Measurements from ENCODE around the gene FKBP6.
"Not testable (repeated sequence)": the region's sequence is repeated elsewhere in the genome, so short reads cannot be mapped to it uniquely, and the experiment has no call there.

FKBP6 gene, protein sequence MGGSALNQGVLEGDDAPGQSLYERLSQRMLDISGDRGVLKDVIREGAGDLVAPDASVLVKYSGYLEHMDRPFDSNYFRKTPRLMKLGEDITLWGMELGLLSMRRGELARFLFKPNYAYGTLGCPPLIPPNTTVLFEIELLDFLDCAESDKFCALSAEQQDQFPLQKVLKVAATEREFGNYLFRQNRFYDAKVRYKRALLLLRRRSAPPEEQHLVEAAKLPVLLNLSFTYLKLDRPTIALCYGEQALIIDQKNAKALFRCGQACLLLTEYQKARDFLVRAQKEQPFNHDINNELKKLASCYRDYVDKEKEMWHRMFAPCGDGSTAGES

DNA sequence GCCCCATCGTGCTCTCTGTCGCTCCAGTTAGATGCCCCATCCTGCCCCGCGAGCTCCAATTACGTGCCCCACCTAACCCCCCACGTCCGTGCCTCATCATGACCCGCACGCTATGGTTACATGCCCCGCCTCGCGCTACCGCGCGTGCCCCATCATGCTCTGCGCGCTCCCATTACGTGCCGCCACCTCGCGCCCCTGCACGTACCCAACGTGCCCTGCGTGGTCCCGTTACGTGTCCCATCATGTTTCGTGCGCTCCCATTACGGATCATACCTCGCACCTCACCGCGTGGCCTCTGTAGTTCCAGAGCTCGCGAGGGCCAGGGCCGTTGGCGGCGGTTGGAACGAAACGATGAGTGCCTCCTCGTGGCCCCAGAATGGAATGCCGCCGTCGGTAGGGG, at the start of gene FKBP6, which contains the start of gene TRIM50:
Gene FKBP6, plus strand, starts transcription at position 240 of the 400 bp plus-strand sequence. CDS start 268 bp downstream, outside the sequence.
Gene TRIM50, minus strand, starts transcription at position 161 of the 400 bp plus-strand sequence. CDS start 3,295 bp downstream, outside the sequence.
- DNase-seq, result not testable (repeated sequence)

DNA sequence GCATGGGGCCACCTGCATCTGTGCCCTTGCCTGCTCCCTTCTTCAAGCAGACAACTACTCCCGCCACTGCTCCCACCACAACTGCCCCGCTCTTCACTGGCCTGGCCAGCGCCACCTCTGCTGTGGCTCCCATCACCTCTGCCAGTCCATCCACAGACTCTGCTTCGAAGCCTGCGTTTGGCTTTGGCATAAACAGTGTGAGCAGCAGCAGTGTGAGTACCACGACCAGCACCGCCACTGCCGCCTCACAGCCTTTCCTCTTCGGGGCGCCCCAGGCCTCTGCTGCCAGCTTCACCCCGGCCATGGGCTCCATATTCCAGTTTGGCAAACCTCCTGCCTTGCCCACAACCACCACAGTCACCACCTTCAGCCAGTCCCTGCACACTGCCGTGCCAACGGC, 30.7 kb upstream of the FKBP6 start:
- not testable (repeated sequence) for DNase-seq

DNA sequence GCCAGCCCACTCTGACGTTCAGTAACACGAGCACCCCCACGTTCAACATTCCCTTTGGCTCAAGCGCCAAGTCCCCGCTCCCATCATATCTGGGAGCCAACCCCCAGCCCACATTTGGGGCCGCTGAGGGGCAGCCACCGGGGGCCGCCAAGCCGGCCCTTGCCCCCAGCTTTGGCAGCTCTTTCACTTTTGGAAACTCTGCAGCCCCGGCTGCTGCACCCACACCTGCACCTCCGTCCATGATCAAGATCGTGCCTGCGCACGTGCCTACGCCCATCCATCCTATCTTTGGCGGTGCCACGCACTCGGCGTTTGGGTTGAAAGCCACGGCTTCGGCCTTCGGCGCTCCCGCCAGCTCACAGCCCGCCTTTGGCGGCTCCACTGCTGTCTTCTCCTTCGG, 30.3 kb upstream of the FKBP6 start:
- DNase-seq, result not testable (repeated sequence)

DNA sequence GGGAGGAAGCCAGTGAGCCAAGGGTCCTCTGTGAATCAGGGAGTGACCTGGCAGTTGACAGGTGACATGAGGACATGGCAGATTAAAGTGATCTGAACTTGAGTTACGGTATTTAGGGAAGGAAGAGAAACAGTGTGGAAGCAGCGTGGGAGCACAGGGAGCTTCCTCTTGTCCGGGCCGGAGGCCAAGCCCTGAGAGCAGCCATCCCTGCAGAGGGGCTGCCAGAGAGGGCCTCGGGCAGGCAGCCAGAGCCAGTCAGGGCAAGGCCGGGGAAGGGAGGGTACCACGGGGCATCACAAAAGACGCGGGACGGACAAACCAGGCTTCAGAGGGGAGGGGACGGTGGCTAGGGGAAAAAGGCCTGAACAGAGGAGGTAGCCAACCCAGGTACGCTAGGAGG, 28.1 kb upstream of the FKBP6 start:
- not testable (repeated sequence) for DNase-seq

DNA sequence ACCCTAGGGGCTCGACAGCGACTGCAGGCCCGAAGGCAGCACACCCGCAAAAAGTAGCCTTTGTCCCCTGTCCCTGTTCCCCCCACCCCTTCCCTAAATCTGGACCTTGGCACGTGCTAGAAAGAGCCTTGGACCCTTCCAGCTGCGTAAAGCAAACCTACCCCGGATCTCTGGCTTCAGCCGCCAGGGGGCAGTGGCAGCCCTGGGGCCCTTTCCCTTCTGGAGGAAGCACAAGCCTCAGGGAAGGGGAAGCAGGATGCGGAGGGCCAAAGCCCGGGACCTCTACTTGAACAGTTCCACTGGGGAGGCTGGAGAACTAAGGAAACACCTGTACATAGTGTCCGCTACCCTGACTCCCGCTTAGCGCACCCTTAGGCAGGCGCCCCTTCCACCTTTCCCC, 26.9 kb upstream of the FKBP6 start:
- not testable (repeated sequence) for DNase-seq

DNA sequence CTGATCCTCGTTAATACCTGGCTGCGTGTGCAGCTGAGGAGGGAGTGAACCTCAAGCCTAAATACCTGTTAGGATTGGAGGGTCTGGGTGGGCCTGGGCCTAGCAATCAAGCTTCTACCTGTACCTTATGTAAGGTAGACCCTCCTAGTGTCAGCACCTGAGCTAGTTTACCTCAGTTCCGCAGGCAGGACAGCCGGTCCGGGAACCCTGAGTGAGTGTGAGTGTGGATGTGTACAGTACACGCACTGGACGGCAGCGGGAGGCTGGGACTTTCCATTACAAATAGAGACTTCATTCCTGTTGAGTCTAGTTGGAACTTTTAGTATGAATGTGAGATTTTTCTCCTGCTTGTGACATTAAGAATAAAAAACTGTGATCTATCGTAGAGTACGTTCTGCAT, 25.1 kb upstream of the FKBP6 start:
- DNase-seq, result not testable (repeated sequence)

DNA sequence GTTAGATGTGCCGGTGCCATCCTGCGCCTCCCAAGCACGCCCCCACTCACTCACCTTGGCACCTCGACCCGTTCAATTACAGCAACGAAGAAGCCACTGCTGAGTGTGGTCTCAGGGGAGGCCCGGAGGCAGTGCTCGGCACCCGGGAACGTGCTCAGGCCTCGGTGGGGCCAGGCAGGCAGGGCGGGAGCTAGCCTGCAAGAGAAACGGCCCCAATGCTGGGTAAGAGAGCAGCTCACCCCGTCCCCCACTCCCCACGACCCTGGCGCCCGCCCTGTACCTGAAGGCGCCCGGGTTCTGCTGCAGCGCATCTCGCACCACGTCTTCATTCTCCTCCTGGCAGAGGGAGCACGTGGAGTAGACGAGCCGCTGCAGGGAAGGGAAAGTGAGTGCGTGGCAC, 24.4 kb upstream of the FKBP6 start:
- DNase-seq, result no peak

DNA sequence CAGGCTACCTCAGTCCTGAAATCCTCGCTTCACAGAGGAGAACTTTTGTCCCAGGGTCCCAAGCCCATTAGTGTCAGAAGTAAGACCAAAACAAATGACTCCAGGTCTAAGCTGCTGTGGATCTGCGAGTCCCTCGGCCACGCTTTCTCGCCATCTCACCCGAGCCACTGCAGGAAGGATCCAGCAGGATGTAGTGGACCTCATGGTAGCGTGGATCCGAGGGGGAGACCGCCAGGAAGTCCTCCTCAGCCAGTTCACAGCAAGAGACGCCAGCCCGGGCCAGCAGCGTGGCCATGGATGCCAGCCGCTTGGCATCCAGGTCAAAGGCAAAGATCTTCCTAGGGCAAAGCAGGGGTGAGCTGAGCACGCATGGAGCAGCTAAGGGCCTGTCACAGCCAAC, 23.9 kb upstream of the FKBP6 start:
- no peak for DNase-seq

DNA sequence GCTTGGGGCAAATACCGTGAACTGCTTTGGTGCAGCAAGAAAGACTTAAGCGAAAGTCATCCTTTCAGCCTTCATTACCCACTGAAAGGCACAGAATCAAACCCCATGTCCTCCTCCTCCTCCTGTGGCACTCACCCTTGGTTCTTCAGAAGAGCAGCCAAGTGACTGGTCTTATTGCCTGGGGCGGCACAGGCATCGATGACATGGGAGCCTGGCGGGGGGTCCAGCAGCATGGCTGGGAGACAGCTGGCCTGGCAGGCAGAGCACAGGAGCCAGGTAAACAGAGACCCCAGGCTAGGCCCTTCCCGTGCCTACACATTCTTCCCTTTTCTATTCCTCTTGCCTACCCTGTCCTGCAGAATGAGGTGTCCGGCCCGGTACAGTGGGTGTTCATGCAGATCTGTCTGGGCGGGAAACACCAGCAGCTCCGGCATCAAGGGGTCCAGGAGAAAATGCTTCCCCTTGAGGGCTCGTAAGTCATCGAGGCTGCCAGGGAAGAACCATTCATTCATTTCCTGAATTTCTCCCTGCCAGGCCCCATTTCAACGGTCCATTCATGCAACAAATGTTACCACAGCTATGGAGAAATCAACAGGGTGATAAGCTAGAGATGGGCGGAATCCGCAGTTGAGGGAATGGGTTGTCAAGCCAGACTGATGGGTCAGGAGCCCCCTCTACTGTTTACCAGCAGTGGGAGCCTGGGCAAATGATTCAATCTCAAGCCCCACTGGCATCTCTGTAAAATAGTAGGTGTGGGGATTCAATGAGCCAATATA, 23.2 kb upstream of the FKBP6 start:
- DNase-seq, result not testable (repeated sequence)

DNA sequence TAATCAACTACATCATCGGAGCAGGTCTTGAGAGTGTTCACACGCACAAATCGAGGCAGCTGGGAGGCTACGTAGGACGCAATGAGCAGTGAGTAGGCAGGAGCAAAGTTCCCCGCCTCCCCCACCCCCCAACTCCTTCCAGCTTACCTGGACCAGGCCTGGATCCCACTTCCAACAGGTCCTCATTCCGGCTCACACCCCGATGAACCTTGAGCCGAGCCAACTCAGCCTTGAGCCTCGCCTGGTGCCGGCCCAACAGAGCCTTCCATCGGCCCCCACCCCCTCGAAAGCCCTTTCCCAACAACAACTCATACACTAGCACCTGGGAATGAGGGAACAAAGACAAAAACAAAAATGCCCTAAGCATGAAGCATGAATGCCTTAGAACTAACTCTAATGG, 20.5 kb upstream of the FKBP6 start:
- no peak for DNase-seq

DNA sequence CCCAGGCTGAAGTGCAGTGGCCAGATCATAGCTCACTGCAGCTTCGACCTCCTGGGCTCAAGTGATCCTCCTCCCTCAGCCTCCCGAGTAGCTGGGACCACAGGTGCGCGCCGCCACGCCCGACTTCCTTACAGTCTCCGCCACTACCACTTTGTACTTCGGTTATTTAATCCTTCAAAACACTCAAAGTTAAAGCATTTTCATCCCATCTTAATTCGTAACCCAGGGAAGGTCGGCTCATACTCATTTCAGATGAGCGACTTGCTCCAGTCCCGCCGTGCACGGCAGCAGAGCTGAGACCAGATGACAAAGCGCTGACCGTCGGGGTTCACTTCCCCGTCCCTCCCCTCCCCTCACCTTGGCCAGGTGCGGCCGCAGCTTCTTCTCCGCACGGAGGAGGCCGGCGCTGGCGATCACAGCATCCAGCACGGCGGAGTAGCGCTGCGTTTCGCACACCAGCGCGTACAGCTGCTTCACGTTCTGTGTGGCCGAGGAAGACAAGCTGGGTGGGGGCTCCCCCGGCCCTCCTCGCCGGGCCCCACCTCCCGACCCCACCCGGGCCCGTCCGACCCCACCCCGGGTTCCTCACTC, 19.8 kb upstream of the FKBP6 start:
- DNase-seq, result no peak

DNA sequence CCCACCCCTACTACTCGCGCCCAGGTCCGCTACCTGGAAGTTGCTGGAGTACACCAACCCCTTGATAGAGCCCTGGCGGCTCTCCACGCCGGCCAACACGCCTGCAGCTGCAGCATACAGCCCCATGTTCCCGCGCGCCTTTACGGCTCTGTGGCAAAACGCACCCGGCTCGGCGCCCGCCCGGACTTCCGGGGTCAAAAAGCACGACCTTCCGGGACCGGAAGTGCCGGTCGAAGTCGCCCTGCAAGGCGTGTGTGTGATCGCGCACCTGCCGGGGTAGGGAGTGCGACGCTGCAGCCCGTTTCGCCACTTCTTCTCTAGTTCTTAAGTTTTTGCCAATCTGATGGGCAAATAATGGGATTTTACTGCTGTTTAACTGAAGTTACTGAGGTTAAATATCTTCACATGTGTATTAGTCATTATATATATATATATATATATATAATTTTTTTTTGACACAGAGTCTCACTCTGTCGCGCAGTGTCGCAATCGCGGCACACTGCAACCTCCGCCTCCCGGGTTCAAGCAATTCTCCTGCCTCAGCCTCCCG, 19.2 kb upstream of the FKBP6 start, which contains the start of gene NSUN5:
Gene NSUN5, minus strand, starts transcription at position 162 of the 550 bp plus-strand sequence. Its CDS starts 36 bp downstream, at position 126.
- DNase-seq, result peak; percentile 44

DNA sequence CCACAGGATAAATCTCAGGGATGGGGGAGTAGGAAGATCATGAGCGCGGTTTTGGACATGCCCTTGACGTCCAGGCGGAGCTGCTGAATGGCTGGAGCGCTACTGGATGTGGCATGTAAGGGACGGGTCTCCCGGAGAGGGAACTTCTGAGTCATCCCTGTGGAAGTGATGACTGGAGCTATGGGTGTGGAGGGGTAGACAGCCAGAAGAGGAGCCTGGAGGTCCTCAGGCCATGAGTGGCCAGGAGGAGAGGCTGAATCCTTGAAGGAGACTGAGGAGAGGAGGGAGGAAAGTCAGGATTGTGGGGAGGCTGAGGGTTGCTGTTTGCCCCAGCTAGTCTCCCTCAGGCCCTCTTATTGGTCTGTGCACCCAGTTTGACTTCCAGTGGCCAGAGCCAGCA, 16.5 kb upstream of the FKBP6 start:
- DNase-seq, result not testable (repeated sequence)

DNA sequence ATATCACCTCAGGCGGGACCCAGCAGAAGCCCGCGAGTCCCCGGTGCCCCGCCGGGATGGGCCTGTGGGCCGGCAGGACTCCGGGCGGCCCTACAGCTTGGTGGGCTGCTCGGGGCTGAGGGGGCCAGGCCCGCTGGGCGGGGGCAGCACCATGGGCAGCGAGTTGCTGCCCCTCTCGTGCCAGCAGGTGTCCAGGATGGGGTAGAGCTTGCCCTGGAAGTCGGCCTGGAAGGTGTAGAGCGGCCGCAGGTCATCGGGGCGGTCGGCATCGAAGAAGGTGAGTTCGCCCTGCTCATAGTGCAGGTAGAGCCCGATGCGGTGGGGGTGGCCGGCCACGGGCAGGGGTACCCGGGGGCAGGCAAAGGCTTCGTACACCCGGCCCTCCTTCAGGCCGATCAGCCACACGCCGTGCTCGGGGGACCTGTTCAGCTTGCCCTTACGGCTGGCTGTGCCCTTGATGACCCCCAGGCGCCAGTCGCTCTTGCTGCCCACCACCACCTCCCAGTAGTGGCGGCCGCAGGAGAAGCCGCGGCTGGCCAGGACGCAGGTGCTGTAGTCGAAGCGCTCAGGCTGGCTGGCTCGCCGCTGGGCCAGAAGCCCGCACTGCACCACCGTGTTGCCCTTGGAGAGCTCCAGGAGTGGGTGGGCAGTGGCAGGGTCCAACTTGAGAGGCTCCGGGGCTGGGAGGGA, 15.0 kb upstream of the FKBP6 start:
- DNase-seq, result no peak

DNA sequence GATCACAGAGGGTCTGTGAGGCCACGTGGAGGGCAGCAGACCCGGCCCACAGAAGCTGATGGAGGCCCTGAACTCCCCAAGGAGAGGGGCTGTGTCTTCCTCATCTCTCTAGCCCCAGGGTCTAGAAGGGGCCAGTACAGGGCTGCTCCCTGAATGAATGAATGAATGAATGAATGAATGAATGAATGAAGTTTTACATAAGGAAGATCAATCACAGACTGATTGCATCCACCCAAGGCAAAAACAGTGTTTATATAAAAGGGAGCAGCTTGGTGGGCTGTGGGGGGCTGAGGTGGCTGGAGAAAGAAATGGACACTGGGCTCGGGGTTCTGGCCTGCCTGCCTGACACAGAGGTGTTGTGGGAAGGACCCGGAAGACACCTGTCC, 14.4 kb upstream of the FKBP6 start:
- no peak for DNase-seq

DNA sequence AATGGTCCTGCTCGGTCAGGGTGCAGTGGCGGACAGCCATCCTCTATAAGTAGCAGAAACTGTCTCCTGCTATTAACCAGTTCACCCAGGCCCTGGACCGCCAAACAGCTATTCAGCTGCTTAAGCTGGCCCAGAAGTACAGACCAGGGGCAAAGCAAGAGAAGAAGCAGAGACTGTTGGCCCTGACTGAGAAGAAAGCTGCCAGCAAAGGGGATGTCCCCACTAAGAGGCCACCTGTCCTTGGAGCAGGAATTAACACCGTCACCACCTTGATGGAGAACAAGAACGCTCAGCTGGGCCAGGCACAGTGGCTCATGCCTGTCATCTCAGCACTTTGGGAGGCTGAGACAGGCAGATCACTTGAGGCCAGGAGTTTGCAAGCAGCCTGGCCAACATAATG, 13.7 kb upstream of the FKBP6 start:
- no peak for DNase-seq

DNA sequence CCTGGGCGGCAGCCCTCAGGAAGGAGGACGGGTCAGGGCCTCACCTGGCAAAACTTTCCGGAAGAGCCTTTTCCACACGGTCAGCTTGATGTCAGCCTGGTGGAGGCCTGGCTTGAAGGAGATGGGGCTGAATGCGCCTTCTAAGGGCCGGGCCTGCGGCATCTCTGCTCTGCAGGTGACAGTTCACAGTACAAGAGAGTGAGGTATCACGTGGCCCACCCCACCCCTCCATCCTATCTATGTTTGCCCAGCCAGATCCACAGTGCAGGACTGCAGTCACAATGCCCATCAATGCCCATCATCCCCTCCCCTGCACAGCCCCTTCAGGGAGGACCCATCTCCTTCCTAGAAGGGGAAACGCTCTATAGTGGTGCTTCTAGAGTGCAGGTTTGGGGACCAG, 11.4 kb upstream of the FKBP6 start:
- no peak for DNase-seq

DNA sequence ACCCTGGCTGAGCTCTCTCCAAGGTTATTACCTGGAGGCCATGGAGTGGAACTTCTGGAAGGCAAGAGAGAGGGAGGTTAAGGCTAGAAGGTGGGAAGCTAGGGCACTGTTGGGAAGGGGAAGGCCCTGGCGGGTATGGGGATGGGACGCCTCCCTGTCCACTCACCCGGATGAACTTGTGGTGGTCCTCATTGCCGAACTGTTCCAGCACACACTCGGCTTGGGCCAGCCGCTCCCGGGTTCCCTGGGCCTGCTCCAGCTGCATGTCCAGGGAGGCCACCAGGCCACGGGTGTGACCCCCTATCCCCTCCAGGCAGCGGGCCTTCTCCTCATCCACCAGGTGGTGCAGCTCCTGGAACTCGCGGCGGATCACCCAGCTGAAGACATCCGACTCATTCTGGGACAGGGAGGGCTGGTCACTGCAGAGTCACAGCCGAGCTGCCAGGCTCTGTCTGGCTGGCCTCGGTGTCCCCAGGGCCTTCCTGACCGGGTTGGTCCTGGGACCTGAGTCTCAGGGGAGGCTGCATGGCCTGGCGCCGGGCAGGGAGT, 9.2 kb upstream of the FKBP6 start:
- DNase-seq, result not testable (repeated sequence)

DNA sequence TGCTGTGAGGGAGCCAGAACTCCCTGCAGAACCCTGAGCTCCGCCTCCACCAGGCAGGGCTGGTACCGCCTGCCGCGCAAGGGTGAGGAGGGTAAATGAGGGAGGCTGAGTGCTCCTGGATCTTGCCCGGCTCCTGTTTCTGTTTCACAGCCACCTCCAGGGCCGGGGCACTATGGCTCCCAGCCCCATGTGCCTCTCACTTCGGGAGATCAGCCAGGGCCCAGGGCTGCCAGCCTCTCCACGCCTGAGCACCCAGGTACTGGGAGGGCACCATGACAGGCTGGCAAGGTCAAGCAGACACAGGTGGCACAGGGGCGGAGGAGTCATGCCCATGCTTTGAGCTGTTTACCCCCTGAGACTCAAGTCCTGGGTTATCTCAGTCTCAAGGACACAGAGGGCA, 8.4 kb upstream of the FKBP6 start:
- not testable (repeated sequence) for DNase-seq

DNA sequence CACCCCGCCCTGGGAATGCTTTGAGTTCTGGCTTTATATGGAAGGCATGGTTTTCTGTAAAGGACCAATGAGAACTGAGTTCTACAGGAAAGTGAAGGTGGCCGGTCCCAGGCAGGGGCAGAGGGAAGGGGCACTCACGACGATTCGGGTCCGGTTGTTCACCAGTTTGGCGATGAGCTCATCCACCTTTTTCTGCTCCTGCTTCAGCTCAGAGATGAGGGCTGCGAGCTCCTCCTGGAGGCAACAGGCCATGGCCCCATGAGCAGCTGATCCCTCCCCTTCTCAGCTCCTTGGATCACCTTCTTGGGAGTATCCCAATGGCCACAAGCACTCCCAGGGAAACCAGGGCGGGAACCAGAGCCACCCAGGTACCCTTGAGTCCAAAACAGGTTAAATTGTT, 8.0 kb upstream of the FKBP6 start:
- not testable (repeated sequence) for DNase-seq

DNA sequence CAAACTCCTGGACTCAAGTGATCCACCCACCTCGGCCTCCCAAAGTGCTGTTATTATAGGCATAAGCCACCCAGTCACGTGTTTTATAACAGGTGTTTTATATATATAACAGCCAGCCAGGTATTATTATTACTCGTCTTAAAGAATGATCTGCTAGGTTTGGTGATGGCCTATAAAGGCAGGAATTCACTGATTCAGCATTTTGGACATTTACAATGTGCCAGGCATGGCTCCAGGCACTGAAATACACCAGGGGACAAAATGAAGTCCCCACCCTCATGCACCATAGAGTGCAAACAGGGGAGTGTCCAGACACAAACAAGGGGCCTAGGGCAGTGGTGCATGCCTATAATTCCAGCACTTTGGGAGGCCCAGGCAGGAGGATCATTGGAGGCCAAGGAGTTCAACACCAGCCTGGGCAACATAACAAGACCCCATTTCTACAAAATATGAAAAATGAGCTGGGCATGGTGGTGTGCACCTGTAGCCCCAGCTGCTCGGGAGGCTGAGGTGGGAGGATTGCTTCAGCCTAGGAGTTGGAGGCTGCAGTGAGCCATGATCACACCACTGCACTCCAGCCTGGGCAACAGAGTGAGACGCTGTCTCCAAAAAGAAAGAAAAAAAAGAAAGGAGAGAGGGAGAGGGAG, 4.4 kb upstream of the FKBP6 start:
- not testable (repeated sequence) for DNase-seq

Data from NCI-H526 treated with DMSO at 0.1 percent for 48 hours (cell line).